Stimulated activated CD4-positive, alpha-beta T cell treated with anti-CD3 and anti-CD28 coated beads, Interleukin-4, amount 100 ng/mL, for 4 hours (primary cell): ENCODE results near the gene KDM2B.
"Not testable (repeated sequence)": the region's sequence is repeated elsewhere in the genome, so short reads cannot be mapped to it uniquely, and the experiment has no call there.

Source experiments
- DNase-seq, 2 experiments: peaks; one replicate each; pipeline ENCODE4 v3.0.0-alpha.2; 2020

Gene KDM2B

GRCh38 chr12:121495746-121496145 lies 85.1 kb downstream of the KDM2B start:
- DNase-seq = no peak

- DNase-seq = peak; percentile 36 to 63
These were observed 86.6 kb downstream of the KDM2B start for GRCh38 chr12:121494093-121494787.

GRCh38 chr12:121490401-121491281 lies 90.2 kb downstream of the KDM2B start:
- no peak for DNase-seq

DNA sequence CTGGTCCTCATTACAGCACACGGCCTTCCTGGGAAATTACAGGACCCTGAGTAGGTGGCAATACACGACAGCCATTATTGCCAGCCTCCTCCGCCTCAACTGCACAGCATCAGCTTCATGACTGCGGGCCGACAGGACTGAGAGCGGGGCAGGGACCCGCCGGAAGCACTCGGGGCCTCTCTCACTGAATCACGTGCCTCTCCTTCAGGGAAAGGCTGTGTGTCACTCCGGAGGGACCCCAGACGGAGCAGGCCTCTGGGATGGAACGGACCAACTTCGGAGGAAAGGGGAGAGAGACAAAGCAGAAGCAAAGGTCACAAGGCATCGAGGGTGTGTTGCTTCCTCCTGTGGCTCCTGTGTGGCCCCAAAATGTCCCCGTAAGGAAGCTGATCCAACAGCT lies 90.9 kb downstream of the KDM2B start:
- no peak for DNase-seq

GRCh38 chr12:121484967-121485366 lies 95.9 kb downstream of the KDM2B start:
- no peak for DNase-seq

GRCh38 chr12:121484564-121484963 lies 96.3 kb downstream of the KDM2B start:
- not testable (repeated sequence) for DNase-seq

GRCh38 chr12:121483949-121484348 lies 96.9 kb downstream of the KDM2B start:
- DNase-seq = no peak

GRCh38 chr12:121476477-121476876 lies 104.3 kb downstream of the KDM2B start:
- no peak for DNase-seq

GRCh38 chr12:121475279-121475678 lies 105.5 kb downstream of the KDM2B start:
- DNase-seq = no peak

- DNase-seq = no peak
These were observed 108.5 kb downstream of the KDM2B start for GRCh38 chr12:121472150-121472905.

DNA sequence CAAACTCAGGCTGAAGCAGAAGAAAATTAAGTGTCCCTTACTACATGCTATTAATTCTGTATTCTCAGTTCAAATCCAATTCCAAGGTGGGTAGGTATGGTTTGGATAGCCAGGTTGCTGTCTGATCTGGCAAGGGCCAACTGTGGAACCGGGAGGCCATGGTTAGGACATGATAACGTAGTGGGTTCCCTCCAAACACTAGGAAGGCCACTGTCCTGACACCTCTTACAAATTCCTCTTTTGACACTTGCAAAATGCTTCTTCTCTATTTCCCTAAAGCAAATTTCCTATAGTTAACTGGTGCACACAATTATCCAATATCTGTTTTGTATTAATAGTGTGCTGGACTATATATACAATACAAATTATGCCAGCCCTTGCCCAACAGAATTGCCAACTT lies 110.1 kb downstream of the KDM2B start:
- DNase-seq = no peak

DNA sequence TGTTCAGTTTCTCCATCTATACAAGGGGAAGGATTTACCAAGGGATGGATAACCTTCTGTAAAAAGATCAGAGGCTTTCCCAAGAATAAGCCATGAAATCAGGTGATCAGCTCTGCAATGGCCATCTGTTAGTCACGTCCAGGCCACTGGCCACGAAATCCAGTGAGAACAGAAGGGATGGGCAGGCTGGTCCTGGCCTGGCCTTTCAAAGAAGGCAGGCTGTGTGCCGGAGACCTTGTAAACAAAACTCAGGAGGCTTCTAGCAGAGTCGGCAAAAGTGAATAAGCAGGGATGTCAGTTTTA lies 112.4 kb downstream of the KDM2B start:
- DNase-seq = no peak

DNA sequence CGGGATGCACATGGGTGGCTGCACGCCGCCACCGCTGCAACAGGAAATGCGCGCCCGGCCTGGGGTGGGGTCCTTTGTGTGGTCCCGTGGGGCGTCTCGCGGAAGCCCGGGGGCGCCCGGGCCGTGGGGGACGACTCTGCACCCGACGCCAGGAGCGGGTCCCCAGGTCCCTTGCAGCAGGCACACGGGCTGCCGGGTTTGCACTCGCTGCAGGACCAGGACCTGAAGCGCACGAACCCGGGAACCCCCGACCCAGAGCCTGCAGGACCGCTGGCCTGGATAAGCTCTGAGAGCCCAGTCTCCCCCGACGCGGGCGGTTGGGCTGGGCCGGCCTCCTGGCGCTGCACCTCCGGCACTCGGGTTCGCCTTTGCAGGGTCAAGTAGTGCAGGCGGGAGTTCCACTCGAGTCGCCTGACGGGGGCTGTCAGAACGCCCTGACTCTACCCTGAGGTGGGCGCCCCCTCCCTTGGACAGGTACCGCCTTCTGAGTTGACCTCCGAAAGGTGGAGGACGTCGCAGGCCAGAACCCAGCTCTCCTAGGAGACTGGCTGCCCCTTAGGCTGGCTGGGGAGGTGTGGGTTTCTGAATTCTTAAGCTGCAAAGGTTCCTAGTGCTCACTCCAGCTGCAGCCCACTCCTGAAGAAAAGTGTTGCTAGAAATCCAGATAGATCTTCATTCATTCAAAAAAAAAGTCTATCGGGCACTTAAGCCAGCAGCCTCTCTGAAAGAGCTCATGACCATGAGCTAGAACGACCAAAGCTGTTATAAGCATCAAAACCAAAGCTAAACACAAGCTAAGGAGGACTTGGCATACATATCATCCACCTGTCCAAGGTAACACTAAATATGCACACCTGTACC lies 113.0 kb downstream of the KDM2B start:
- no peak for DNase-seq

- peak; percentile 89 for DNase-seq
These were observed 113.8 kb downstream of the KDM2B start for GRCh38 chr12:121466794-121467637.

DNA sequence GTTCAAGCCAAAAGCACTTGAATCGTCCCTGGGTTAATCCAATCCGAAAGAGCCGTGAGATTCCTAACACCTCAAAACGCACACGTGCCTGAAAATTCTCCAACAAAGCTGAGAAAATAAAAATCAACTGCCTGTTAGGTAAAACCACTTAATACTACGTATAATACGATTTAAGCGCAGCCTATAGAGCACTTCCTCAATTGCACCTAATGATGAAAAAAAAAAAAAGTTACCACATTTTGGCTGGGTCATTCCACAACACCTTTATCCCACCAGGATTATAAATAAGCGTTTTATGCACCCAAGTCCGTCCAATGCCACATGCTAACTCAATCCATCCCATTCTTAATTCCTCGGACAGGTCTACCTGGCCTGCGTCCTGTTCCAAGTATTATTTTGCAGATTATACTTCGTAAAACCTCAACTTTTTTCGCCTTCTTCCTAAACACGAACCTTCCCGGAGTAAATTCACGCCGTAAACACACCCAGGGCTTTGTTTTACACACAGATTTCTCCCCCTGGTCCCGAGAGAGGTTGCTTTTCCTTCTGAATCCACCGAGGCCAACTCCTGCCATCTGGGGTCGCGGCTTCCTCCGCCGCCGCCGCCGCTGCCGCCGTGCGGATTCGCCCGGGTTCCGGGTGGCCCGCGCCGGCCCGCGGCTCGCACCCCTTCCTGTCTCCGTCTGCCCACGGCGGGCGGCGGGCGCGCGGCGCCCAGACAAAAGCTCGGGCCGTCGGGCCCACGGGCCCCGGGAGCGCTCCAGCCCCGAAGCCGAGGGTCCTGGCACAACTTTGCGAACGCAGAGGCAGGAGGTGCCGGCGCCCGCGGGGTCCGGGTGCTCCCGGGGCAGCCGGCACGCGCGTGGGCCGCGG lies 114.7 kb downstream of the KDM2B start:
- DNase-seq = peak; percentile 34 to 44

GRCh38 chr12:121464331-121464730 lies 116.5 kb downstream of the KDM2B start:
- DNase-seq = no peak

GRCh38 chr12:121461048-121461447 lies 119.8 kb downstream of the KDM2B start:
- no peak for DNase-seq

- no peak for DNase-seq
These were observed 124.3 kb downstream of the KDM2B start for GRCh38 chr12:121456551-121456950.

- no peak for DNase-seq
These were observed 124.9 kb downstream of the KDM2B start for GRCh38 chr12:121455766-121456420.

DNA sequence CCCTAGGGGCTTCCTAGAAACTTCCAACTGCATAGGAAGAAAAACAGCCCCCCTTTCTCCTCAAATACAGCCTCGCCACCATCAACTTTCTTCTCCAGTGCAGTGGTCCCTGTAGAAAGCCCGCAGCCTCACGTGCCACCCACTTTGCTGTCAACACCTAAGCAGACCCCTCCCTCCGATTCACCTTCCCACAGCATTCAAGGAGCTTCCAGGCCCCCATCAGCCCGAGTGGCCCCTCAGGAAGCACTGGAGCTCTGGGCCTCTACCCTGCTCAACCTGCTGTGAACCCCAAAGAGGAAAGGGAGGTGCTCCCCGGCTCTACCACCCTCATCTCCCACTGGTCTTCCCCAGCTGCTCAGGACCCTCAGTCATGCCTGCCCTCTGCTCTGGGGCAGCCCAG lies 125.9 kb downstream of the KDM2B start:
- no peak for DNase-seq
